SK-N-MC (cell line): ENCODE results near the gene DCTN2.

Experiments used
- EZH2 ChIP-seq: fragments of 200-600 bp; sonication (generic); IDR thresholded peaks from one replicate; pipeline ENCODE4 v1.6.1; 2017; ENCODE audit warnings: antibody characterized with exemption
- FOXP2 ChIP-seq: optimal IDR thresholded peaks from 2 replicates; pipeline ENCODE3; 2011; ENCODE audit warnings: mild to moderate bottlenecking, moderate library complexity; ENCODE audit not compliant: insufficient read depth; ENCODE audit errors: extremely low read length, control extremely low read depth
- POLR2AphosphoS5 ChIP-seq: IDR thresholded peaks from 2 replicates; pipeline ENCODE4 v1.6.1; 2012; ENCODE audit warnings: mild to moderate bottlenecking, low read depth, low read length, borderline replicate concordance

DNA sequence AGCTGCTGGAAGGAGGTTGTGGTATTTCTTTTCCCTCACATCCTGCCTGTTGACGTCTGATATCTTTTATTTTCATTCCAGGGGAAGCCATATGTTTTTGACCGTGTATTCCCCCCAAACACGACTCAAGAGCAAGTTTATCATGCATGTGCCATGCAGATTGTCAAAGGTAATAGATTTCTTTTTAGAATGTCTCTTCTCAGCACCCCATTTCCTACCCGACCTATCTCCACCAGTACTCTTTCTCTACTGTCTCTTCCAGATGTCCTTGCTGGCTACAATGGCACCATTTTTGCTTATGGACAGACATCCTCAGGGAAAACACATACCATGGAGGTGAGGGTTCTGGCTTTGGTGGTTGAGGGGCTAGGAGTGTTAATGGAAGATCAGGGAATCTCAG is 16.4 kb upstream of the DCTN2 start:
- no peak for TF ChIP-seq POLR2AphosphoS5
- TF ChIP-seq EZH2 = no peak
- TF ChIP-seq FOXP2 = no peak
